Measurements from ENCODE around the gene BCOR.

Gene BCOR

GRCh38 chrX:40072246-40072645 is 25.5 kb downstream of the BCOR start:
- no peak for TF ChIP-seq CTCF (conservative IDR thresholded peaks at IDR 0.05; ENCODE audit: low read depth, low read length)
- no peak overlapping the region for H3K4me3 ChIP-seq (ENCODE audit: low read depth, low read length)

GRCh38 chrX:40068048-40068447 is 29.7 kb downstream of the BCOR start:
- DNase-seq (ENCODE audit: low read depth), result peak; percentile 14
- no peak overlapping the region for H3K4me3 ChIP-seq (ENCODE audit: low read depth, low read length)

More at GRCh38 chrX:40072246-40072645, 25.5 kb downstream of the BCOR start:
- no peak for DNase-seq (ENCODE audit: low read depth)

GRCh38 chrX:40066700-40067099 is 31.1 kb downstream of the BCOR start:
- no peak overlapping the region for H3K4me3 ChIP-seq (ENCODE audit: low read depth, low read length)
- no peak for TF ChIP-seq CTCF (conservative IDR thresholded peaks at IDR 0.05; ENCODE audit: low read depth, low read length)
- DNase-seq (ENCODE audit: low read depth), result no peak

More at GRCh38 chrX:40068048-40068447, 29.7 kb downstream of the BCOR start:
- TF ChIP-seq CTCF (conservative IDR thresholded peaks at IDR 0.05; ENCODE audit: low read depth, low read length), result peak; percentile 3

GRCh38 chrX:40065296-40066046 is 32.3 kb downstream of the BCOR start:
- no peak overlapping the region for H3K4me3 ChIP-seq (ENCODE audit: low read depth, low read length)
- no peak for TF ChIP-seq CTCF (conservative IDR thresholded peaks at IDR 0.05; ENCODE audit: low read depth, low read length)
- no peak for DNase-seq (ENCODE audit: low read depth)

- no peak for DNase-seq (ENCODE audit: low read depth)
- no peak for TF ChIP-seq CTCF (conservative IDR thresholded peaks at IDR 0.05; ENCODE audit: low read depth, low read length)
- no peak overlapping the region for H3K4me3 ChIP-seq (ENCODE audit: low read depth, low read length)
Measured at GRCh38 chrX:40064055-40064597, 33.6 kb downstream of the BCOR start.

- no peak overlapping the region for H3K4me3 ChIP-seq (ENCODE audit: low read depth, low read length)
- no peak for TF ChIP-seq CTCF (conservative IDR thresholded peaks at IDR 0.05; ENCODE audit: low read depth, low read length)
- DNase-seq (ENCODE audit: low read depth), result no peak
Measured at GRCh38 chrX:40063555-40063954, 34.2 kb downstream of the BCOR start.

Data from choroid plexus epithelial cell (primary cell).